Stimulated activated CD8-positive, alpha-beta memory T cell treated with anti-CD3 and anti-CD28 coated beads, Interleukin-12 subunit alpha, Interleukin-12 subunit beta, amount 100 ng/mL, for 24 hours (primary cell): ENCODE results near the gene NUTM2A.
"Not testable (repeated sequence)": the region's sequence is repeated elsewhere in the genome, so short reads cannot be mapped to it uniquely, and the experiment has no call there.

Experiments used
- DNase-seq: peaks from one replicate; pipeline ENCODE4 v3.0.0-alpha.2; 2020; ENCODE audit errors: extremely low read depth

NUTM2A gene

DNA sequence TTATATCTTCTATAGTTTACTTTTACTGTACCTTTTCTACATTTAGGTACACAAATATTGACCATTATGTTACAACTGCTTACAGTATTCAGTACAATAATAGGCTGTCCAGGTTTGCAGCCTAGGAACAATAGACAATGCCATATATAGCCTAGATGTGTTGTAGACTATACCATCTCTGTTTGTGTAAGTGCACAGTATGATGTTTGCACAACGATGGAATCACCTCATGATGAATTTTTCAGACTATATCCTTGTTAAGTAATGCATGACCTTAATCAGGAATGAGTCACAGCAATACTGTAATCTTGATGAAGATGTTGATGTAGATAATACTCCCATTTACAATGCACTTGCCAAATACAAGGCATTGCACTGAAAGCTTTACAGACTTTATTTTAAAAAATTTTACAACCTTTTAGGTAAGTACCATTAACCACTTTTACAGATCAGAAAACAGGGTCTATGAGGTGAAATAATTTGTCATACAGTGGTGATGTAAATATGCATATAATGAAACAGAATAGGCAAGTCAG, 23.6 kb downstream of the NUTM2A start:
- DNase-seq, result not testable (repeated sequence)

DNA sequence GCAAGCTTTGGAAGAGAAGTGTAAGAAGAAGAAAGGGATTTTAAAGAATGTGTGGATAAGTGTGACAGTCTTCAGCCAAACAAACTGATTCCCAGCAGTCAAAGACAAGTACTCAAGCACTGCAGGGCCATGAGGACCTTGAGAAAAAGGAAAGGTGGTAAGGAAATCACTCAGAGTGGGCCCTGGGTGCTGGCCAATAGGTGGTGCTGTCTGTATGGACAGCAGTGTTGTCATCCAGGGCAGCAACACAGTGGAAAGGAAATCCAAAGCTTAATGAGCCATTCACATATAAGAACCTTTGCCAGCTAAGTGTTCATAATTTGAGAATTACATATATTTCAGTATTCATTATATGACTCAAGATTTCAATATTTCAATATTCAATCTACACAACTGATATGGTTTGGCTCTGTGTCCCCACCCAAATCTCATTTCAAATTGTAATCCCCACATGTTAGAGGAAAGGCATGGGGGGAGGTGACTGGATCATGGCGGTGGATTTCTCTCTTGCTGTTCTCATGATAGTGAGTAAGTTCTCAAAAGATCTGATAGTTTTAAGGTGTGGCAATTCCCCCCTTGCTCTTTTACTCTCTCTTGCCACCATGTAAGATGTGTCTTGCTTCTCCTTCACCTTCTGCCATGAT, 55.6 kb downstream of the NUTM2A start:
- not testable (repeated sequence) for DNase-seq
